Large intestine (tissue), 12 donors: Measurements from ENCODE around the gene ACBD7. TPM values are rescaled to one million over a fixed set of nuclear protein-coding genes. Genes with fewer than 3 reads are reported as not detected.

Experiments used
- DNase-seq, 2 donors: peaks; one replicate each; pipeline versions ENCODE4 v3.0.0 to v3.0.0-alpha.2; 2013
- H3K27ac ChIP-seq: one replicate; pipeline ENCODE4 v1.5.1; 2013; ENCODE audit warnings: low read length
- H3K27me3 ChIP-seq: 2 replicates; pipeline ENCODE4 v1.6.1; 2013; ENCODE audit warnings: low read length; ENCODE audit not compliant: control insufficient read depth, insufficient read depth
- H3K36me3 ChIP-seq: 2 replicates; pipeline ENCODE4 v1.6.1; 2013; ENCODE audit warnings: low read length; ENCODE audit not compliant: control insufficient read depth, insufficient read depth
- H3K4me1 ChIP-seq: one replicate; pipeline ENCODE4 v1.6.1; 2013; ENCODE audit warnings: low read length; ENCODE audit not compliant: control insufficient read depth, insufficient read depth
- H3K4me3 ChIP-seq: one replicate; pipeline ENCODE4 v1.5.1; 2013; ENCODE audit warnings: low read length
- H3K9me3 ChIP-seq: one replicate; pipeline ENCODE4 v1.6.1; 2013; ENCODE audit warnings: mild to moderate bottlenecking, low read depth, low read length, moderate library complexity; ENCODE audit not compliant: control insufficient read depth
- WGBS: methylation state at CpG from one replicate; pipeline ENCODE4 v1.1.5; 2013; ENCODE audit warnings: low lambda C conversion rate; ENCODE audit not compliant: insufficient coverage; 5-methylcytosine and 5-hydroxymethylcytosine counted together
- long read RNA-seq, 11 donors: transcript quantifications; one replicate each; lab custom pipeline, GENCODE V29; 2026
- polyA plus RNA-seq: library from polyadenylated mRNA; unstranded; fragments of 120-200 nt; gene quantifications from one replicate; pipeline ENCODE4 v1.2.1, GENCODE V29; 2013

ACBD7 gene
- 2.2 TPM for polyA plus RNA-seq
- long read RNA-seq, donor 1, partial matches to known transcripts, result 0 of 1 reads
- long read RNA-seq, donor 1, other reads (novel, unspliced or antisense), result 0 of 1 reads
- long read RNA-seq, donor 2, result 0 reads
- long read RNA-seq, donor 3, result 0 reads
- long read RNA-seq, donor 4, partial matches to known transcripts, result 0 of 1 reads
- long read RNA-seq, donor 4, other reads (novel, unspliced or antisense), result 0 of 1 reads
- long read RNA-seq, donor 5, partial matches to known transcripts, result 0 of 1 reads
- long read RNA-seq, donor 5, other reads (novel, unspliced or antisense), result 0 of 1 reads
- long read RNA-seq, donor 6, result 0 reads
- long read RNA-seq, donor 7, partial matches to known transcripts, result 14 of 24 reads
- long read RNA-seq, donor 7, other reads (novel, unspliced or antisense), result 10 of 24 reads
- long read RNA-seq, donor 8, partial matches to known transcripts, result 0 of 2 reads
- long read RNA-seq, donor 8, other reads (novel, unspliced or antisense), result 0 of 2 reads
- long read RNA-seq, donor 9, result 0 reads
- long read RNA-seq, donor 10, partial matches to known transcripts, result 28 of 60 reads
- long read RNA-seq, donor 10, other reads (novel, unspliced or antisense), result 32 of 60 reads
- long read RNA-seq, donor 11, result 0 reads

DNA sequence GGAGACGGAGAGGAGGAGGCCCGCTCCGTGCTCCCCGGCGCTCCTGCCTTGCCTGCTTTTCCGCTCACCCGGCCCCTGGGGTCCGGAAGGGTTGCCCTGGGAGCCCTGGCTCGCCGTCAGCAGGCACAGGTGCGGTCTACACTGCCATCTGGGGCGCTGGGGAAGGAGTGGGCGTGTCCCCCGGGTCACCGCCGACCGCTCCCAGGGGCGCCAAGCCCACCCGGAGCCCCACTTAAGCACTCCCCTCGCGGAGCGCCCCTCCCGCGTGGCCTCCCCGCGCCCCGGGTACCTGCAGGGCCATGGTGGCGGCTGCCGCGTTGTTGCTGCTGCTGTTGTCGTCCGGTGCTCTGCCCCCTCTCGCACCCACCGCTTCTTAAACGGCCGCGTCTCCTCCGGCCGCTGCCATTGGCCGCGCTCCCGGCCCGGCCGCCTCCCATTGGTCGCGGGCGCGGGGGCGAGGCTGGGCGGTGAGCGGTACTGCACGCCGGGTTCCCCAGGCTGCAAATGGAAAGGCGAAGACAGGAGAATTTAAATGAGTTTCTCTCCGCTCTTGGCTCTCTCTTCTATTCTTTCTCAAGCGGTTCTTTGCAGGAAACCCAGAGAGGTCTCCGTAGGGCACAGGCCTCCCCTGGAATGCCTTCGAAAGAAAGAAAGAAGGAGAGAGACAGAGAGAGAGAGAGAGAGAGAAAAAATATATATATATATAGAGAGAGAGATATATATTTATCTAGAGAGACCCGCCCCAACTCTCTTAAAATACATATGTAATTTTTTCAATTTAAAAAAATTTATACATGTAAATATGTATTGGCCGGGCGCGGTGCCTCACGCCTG, at the start of gene ACBD7:
TSS of gene ACBD7 (minus strand) at position 349 of the 834 bp plus-strand sequence. CDS start at position 301, 48 bp downstream.
- Histone ChIP-seq H3K4me1 (no peaks in the 10 kb centered on the region), H3K27me3 (no peaks in the 10 kb centered on the region), H3K36me3 (no peaks in the 10 kb centered on the region), H3K4me3 (peak within 1 kb of the TSS; percentile 45), H3K9me3 (no peaks in the 10 kb centered on the region), H3K27ac (no peak within 1 kb of the TSS)
- WGBS, result 0% methylated on average over 1 of the region's 63 CpGs
- DNase-seq, result peak; percentile 67 to 82

DNA sequence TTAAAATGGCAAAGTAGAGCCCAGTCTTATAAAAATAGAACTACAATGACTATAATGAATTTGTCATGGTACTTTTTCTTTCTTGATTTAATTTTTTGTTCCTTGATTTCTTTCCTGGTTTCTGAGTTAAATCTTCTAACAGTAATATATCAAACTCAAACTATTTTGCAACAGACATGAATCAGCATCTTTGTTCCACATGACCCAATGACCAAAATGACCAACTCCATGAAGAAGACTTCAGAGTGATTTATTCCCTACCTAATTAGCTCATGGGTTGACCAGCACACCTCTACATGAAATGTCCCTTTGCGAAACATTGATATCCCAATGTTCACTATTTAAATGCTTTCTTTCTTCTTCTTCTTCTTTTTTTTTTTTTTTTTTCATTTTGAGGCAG, 49.1 kb upstream of the ACBD7 start:
- DNase-seq, result no peak
- no peaks in the 10 kb centered on the region for H3K9me3 ChIP-seq
- peaks cover 3% of the 10 kb centered on the region for H3K4me1 ChIP-seq
- H3K4me3 ChIP-seq, result no peak overlapping the region
- H3K27ac ChIP-seq, result no peak overlapping the region
- 86% methylated on average over 1 of the region's 1 CpG for WGBS
- peaks cover 38% of the 10 kb centered on the region for H3K36me3 ChIP-seq
- H3K27me3 ChIP-seq, result no peaks in the 10 kb centered on the region

DNA sequence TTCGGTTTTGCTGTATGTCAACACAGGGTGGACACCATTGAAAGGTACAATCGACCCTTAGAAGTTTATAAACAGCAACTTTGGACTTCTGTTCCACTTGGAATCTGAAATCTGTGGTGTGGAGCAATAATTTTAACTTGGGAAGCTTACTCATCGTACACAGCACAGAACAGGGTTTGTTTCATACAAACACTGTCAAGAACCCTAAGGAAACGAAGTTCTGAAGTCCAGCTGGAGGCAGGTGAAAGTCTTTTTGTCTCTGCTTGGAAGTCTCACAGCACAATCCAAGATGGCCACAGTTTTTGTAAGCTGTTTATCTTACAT, 48.4 kb upstream of the ACBD7 start:
- Histone ChIP-seq H3K4me3 (no peak overlapping the region), H3K27me3 (no peaks in the 10 kb centered on the region), H3K9me3 (no peaks in the 10 kb centered on the region), H3K4me1 (peaks cover 3% of the 10 kb centered on the region), H3K36me3 (peaks cover 40% of the 10 kb centered on the region), H3K27ac (no peak overlapping the region)
- WGBS, result 67% methylated on average over 1 of the region's 4 CpGs
- no peak for DNase-seq

DNA sequence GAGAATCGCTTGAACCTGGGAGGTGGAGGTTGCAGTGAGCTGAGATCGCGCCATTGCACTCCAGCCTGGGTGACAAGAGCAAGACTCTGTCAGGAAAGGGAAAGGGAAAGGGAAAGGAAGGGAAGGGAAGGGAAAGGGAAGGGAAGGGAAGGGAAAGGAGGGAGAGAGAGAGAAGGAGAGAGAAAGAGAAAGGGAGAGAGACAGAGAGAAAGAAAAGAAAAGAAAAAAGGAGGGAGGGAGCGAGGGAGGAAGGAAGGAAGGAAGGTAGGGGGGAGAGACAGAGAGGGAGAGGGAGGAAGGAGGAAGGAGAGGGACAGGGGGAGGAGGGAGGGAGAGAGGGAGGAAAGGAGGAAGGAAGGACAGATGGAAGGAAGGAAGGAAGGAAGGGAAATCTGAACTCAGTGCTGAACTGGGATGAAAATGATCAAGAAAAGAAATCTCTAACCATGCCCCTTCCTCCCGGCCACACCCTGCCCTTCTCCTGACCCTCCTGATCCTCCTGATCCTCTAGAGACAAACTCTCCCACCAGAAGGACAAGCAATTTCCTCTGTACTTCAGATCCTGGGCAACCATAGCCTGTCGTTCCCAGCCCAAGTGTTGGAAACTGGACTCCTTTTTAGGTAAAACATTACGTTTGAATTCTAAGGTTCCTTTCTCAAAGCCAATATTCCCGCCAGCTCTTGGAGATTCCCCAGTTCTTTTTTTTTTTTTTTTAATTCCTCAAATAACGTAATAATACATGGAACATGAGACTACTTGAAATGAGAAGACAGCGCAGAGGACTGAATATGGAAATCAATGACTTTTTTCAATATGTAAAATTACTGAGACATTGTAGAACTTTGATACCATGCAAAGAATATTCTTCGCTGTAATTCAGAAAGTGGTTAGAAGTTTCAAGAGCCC, 47.8 kb upstream of the ACBD7 start:
- 88% methylated on average over 5 of the region's 11 CpGs for WGBS
- DNase-seq, result no peak
- H3K9me3 ChIP-seq, result no peaks in the 10 kb centered on the region
- no peaks in the 10 kb centered on the region for H3K4me1 ChIP-seq
- H3K27me3 ChIP-seq, result no peaks in the 10 kb centered on the region
- H3K27ac ChIP-seq, result no peak overlapping the region
- peaks cover 43% of the 10 kb centered on the region for H3K36me3 ChIP-seq
- H3K4me3 ChIP-seq, result no peak overlapping the region

DNA sequence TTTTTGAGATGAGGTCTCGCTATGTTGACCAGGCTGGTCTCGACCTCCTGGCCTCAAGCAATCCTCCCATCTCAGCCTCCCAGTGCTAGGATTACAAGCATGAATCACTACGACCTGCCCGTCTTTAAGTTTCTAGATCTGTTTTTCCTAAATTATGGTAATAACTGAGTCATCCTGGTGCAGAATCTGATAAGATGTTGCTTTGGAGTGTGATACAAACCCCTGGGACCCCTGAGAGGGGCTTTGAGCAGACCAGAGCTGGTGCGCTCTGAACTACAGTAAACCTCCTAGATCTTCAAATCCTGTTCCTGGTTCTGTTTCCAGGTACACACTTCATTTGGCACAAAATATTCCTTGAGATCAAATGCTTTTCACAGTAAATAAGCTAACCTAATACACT, 42.8 kb upstream of the ACBD7 start:
- H3K27ac ChIP-seq, result no peak overlapping the region
- H3K36me3 ChIP-seq, result peaks cover 45% of the 10 kb centered on the region
- no peak overlapping the region for H3K4me3 ChIP-seq
- H3K4me1 ChIP-seq, result no peaks in the 10 kb centered on the region
- H3K27me3 ChIP-seq, result no peaks in the 10 kb centered on the region
- WGBS, result no CpG with 5 or more reads among the region's 5 CpGs
- no peak for DNase-seq
- no peaks in the 10 kb centered on the region for H3K9me3 ChIP-seq

DNA sequence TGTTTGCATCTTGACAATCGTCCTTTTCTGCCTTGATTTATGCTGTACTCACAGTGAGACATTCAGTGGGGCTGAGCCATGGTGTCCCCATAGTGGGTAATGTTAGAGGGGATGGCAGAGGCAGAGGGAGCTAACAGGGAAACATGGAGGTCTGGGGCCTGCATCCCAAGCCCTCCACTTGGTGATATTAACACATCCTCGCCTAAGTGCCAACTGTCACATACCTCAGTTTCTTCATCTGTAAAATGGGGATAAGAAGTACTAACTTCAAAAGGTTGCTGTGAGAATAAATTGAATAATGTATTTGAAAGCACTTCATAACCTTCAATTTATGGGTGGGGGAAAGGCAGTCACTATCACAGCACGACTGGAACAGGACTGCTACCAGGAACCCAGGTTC, 36.3 kb upstream of the ACBD7 start:
- no peak overlapping the region for H3K4me3 ChIP-seq
- DNase-seq, result no peak
- no peaks in the 10 kb centered on the region for H3K4me1 ChIP-seq
- no peak overlapping the region for H3K27ac ChIP-seq
- H3K36me3 ChIP-seq, result peaks cover 37% of the 10 kb centered on the region
- no peaks in the 10 kb centered on the region for H3K9me3 ChIP-seq
- no peaks in the 10 kb centered on the region for H3K27me3 ChIP-seq
- no CpG with 5 or more reads among the region's 3 CpGs for WGBS

DNA sequence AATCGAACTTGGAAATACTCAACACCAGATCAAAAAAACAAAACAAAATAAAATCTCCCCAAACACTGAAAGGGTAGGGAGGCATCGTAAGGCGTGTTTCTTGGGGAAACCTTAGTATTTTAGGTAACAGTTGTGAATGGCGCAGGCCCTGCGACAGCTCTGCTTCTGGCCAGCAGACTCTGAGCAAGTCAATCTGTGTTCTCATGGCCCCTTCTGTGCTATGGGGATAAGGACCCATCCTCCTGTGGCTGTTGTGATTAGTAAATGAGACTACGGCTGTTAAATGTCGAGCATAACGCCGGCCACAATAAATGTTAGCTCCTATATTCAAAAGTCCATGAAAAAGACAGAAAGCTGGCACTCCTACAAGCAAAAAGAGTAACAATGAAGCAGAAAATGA, 35.6 kb upstream of the ACBD7 start:
- WGBS, result 100% methylated on average over 1 of the region's 9 CpGs
- Histone ChIP-seq H3K4me3 (no peak overlapping the region), H3K27ac (no peak overlapping the region), H3K9me3 (no peaks in the 10 kb centered on the region), H3K27me3 (no peaks in the 10 kb centered on the region), H3K36me3 (peaks cover 42% of the 10 kb centered on the region), H3K4me1 (no peaks in the 10 kb centered on the region)
- DNase-seq, result no peak

DNA sequence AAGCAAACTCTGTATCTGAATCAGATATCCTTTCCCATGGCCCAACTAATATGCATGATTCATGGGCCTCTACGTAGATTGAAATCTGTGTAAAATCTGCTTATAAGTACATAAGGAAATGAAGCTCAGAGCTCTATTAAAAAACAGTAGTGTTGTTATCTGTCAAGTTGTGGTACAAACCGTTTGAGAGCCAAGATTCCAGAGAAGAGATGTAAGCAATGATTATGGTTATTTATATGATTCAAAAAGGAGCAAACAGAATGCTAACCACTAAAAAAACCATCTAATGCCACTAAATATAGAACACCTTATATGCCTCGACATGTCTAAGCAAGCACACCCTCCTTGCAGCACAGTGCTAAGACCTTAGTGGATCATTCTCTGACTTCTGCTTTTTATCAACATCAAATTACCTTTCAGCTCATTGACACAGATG, 35.2 kb upstream of the ACBD7 start:
- no peak for DNase-seq
- peaks cover 47% of the 10 kb centered on the region for H3K36me3 ChIP-seq

DNA sequence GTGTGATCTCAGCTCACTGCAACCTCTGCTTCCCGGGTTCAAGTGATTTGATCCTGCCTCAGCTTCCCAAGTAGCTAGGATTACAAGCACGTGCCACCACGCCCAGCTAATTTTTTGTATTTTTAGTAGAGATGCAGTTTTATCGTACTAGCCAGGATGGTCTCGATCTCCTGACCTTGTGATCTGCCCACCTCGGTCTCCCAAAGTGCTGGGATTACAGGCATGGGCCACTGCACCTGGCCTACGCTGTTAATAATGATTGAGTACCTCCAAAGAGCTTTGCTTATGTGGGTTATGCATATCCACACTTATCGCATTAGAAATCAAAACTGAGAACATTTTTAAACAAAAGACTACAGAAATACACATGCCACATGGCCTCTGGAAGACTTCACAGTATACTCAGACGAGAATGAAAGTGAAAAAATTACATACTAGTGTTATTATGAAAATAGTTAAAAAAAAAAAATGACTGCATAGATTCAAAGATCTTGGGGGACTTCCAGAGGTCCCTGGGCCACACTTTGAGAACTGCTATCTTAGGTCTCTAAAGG, 34.0 kb upstream of the ACBD7 start:
- no peaks in the 10 kb centered on the region for H3K9me3 ChIP-seq
- H3K27ac ChIP-seq, result no peak overlapping the region
- peaks cover 45% of the 10 kb centered on the region for H3K36me3 ChIP-seq
- DNase-seq, result no peak
- H3K4me3 ChIP-seq, result no peak overlapping the region
- 93% methylated on average over 2 of the region's 9 CpGs for WGBS
- H3K27me3 ChIP-seq, result no peaks in the 10 kb centered on the region
- H3K4me1 ChIP-seq, result no peaks in the 10 kb centered on the region

More for the DNA sequence above, 35.2 kb upstream of the ACBD7 start:
- Histone ChIP-seq H3K4me1 (no peaks in the 10 kb centered on the region), H3K27me3 (no peaks in the 10 kb centered on the region), H3K27ac (no peak overlapping the region), H3K9me3 (no peaks in the 10 kb centered on the region), H3K4me3 (no peak overlapping the region)
- no CpG with 5 or more reads among the region's 3 CpGs for WGBS
